KBM-7 (cell line): ENCODE data around the gene ZKSCAN1.
"Not testable (repeated sequence)": the region's sequence is repeated elsewhere in the genome, so short reads cannot be mapped to it uniquely, and the experiment has no call there.

Experiments
- DNase-seq: peaks from one replicate; pipeline ENCODE4 v3.0.0-alpha.2; 2015
- in situ Hi-C: fragments of 300-500 bp; cut with MboI; formaldehyde crosslinking; loops from 2 replicates; pipeline ENCODE4 v1.14.3; 2020; ENCODE audit warnings: low sequenced_read_pairs, low pct_unique_long_range_greater_than_20kb, mixed read lengths

Gene ZKSCAN1

DNA sequence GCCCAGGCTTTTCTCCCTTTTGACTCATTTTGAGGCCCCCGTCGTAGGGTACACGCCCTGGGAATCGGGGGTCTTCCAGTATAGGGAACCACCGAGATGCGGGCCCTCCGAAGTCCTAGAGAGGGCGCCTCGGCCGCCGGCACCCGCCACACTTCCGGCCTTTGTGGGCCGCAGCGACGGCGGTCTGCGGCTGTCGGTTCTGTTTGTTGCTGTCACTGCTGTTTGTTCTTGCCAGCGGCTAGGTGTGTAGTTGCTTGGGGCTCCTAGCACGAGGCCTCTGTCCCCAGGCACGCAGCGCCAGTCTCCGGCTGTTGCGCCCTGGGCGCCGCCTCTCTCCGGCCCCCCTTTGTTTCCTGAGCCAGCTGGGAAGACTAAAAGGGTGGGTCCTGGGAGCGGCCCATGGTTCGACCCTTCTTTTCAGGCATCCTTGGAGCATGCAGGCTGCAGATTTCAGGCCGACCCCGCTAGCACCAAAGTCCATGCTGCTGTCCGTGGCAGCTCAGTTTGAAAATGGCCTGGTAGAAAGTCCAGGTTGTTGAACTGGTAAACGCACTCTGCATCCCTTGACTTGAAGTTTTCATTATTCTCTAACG, 17.8 kb upstream of the ZKSCAN1 start:
- DNase-seq = no peak

DNA sequence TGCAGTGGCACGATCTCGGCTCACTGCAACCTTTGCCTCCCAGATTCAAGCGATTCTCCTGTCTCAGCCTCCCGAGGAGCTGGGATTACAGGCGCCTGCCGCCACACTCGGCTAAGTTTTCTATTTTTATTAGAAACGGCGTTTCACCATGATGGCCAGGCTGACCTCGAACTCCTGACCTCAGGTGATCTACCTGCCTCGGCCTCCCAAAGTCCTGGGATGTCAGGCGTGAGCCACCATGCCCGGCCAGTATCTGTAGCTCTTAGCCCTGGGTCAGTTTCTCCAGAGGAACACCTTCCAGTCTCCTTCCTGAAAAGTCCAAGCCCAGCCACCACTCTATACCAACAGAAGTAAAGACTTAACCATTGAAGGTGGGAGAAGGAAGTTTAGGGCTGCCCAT, 15.2 kb upstream of the ZKSCAN1 start:
- in situ Hi-C loops = no loop called here
- no peak for DNase-seq

More for the DNA sequence above, 17.8 kb upstream of the ZKSCAN1 start:
- in situ Hi-C loops = no loop called here

DNA sequence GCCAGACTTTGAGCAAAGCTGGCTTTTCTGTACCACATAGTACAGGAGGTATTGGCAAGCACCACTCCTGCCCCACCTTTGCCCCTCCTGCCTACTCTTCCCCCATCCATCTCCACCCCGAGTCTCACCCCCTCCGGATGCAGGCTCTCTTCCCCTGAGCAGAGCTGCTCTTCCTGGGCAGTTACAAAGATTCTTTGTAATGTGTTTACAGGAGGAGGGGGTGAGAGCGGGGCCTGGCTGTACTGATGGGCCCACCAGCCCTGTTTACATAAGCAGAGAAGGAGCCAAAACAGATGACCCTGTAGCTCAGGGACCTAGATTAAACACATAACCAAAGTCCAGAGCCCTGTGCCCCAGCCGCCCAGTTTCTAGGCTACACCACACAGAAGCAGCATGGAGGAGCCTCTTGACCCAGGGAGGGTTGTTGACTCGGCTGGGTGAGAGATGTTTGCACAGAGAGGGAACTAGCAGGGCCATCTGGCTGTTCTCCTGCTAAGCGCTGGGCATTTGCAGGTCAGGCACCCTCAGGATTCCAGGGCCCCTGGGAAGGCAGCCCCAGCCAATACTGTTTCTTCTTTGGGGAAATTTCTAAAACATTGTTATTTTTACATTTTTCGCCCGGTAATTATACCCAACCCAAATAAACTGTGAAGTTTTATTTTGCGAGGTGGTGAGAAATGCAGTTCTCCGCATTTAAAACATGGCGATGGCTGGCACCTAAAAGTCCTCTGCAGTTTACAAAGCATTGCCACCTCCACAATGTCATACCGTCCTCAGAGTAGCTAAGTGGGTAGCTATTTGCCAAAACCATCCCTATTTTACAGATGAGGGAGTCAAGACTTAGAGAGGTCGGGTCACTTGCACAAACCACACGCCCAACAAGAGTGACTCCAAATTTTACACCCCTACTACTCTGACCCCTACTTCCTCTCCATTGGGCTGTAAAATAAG, 11.4 kb upstream of the ZKSCAN1 start:
- no peak for DNase-seq

DNA sequence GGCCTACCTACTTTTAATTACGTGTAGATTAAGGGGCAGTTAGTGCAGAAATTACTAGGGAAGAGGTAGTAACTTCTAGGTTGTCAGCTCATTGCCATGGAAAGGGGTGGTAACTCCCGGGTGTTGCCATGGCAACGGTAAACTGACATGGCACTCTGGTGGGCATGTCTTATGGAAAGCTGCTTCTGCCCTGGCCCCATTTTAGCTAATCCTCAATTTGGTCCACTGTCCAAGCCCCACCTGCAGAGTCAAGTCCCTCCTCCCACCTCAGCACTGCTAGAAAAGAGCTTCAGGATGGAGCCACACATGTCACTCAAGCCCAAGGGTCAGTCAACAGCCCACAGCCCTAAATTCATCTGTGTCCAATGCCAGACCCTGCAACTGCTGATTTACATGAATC, 7.5 kb upstream of the ZKSCAN1 start:
- no peak for DNase-seq
- in situ Hi-C loops = no loop called here

More for the DNA sequence above, 11.4 kb upstream of the ZKSCAN1 start:
- in situ Hi-C loops = no loop called here

DNA sequence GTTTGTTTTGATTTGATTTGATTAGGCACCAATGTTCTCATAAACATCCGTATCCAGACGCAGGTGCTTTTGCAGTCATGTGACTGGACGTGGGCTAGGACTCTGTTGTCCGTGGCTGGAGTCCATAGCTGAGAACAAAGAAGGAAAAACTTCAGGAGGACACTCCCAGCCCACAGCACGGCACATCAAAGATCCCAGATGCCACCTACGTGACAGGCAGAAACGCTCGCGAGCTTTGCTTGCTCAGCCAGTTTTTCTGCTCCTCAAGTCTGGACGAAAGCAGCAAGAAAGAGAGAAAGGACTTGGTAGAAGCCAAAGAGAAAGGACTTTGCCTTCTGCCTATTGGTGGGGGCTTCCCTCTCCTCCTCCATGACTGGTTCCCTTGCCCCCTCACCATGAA, 6.9 kb upstream of the ZKSCAN1 start:
- in situ Hi-C loops = no loop called here
- DNase-seq = no peak

DNA sequence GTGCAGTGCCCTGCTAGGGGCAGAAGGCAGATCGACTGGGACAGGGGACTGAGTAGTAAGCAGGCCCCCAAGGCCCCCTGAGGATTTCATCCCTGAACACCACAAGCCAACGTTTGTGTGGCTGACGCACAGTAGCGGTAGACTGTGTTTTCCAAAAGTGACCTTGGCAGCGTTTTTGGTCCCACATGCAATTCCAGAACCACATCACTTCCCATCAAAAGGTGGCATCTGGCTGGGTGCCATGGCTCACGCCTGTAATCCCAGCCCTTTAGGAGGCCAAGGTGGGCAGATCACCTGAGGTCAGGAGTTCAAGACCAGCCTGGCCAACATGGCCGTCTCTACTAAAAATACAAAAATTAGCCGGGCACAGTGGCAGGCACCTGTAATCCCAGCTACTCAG, 5.4 kb upstream of the ZKSCAN1 start:
- in situ Hi-C loops, DNase-seq: not testable (repeated sequence)

DNA sequence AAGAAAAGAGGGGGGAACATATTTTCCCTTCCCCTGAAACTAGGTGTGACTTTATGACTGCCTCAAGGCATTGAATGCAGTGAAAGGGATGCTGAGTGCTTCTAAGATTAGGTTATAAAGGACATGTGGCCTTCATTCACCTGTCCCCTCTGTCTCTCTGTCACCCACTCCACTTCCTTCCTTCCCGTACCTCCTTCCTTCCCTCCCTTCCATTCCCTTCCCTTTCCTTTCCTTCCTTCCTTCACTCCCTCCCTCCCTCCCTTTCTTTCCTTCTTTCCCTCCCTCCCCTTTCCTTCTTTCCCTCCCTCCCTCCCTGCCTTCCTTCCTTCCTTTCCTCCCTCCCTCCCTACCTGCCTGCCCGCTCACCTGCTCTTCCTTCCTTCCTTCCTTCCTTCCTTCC, 4.5 kb upstream of the ZKSCAN1 start:
- DNase-seq = no peak
- in situ Hi-C loops = no loop called here

DNA sequence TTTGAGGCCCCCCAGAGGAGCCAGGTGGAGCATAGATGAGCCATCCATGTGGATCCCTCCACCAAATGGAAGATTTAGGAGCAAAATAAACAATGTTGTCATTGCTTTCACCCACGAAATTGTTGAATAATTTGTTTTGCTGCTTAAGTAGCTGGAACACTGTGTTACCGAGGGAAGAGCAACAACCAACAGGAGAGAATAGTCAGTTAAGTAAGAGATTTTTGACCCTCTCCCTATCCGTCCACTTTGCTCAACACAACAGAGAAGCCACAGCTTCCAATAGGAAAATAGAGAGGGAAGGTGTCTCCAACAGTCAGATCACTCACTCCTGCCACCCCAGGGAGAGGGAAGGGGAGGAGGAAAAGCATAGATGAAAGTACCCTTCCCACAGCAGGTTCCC, 3.9 kb upstream of the ZKSCAN1 start:
- DNase-seq = no peak
- in situ Hi-C loops = no loop called here

DNA sequence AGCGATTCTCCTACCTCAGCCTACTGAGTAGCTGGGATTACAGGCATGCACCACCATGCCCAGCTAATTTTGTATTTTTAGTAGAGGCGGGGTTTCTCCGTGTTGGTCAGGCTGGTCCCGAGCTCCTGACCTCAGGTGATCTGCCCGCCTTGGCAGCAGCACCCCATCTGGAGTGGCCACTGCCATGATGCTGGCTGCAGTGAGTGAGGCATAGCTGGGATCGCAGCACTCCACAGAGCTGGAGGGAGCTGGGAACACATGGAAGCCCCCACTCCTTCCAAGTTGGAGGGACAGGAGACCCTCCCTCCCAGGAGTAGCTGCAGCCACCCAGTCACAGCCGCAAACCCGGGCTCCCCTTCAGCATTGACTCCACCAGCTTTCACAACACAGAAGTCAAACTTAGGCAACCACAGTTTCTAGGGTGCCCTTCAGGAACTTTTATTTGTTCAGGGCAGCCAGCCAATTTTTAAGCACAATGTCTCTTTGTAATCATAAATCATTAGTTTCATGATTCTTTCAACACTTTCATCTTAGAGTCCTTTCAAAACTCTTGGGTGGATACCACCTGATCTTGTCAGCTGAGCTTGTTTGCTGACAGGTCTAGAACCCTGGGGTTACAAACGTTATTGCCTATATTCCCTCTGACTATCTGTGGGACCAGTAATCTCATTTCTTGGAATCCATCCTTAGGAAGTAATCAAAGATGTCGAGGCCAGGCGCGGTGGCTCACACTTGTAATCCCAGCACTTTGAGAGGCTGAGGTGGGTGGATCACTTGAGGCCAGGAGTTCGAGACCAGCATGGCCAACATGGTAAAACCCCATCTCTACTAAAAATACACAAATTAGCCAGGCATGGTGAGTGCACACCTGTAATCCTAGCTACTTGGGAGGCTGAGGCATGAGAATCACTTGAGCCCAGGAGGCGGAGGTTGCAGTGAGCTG, 2.7 kb upstream of the ZKSCAN1 start:
- in situ Hi-C loops, DNase-seq: not testable (repeated sequence)

DNA sequence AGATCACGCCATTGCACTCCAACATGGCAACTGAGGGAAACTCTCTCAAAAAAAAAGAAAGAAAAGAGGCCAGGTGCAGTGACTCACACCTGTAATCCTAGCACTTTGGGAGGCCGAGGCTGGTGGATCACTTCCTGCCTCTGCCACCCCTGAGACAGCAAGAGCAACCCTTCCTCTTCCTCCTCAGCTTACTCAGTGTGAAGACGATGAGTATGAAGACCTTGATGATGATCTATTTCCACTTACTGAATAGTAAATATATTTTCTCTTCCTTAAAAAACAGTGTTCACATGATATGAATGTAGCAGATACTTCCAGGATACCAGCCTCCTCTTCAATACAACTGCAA, 2.1 kb upstream of the ZKSCAN1 start:
- no peak for DNase-seq
- in situ Hi-C loops = no loop called here

DNA sequence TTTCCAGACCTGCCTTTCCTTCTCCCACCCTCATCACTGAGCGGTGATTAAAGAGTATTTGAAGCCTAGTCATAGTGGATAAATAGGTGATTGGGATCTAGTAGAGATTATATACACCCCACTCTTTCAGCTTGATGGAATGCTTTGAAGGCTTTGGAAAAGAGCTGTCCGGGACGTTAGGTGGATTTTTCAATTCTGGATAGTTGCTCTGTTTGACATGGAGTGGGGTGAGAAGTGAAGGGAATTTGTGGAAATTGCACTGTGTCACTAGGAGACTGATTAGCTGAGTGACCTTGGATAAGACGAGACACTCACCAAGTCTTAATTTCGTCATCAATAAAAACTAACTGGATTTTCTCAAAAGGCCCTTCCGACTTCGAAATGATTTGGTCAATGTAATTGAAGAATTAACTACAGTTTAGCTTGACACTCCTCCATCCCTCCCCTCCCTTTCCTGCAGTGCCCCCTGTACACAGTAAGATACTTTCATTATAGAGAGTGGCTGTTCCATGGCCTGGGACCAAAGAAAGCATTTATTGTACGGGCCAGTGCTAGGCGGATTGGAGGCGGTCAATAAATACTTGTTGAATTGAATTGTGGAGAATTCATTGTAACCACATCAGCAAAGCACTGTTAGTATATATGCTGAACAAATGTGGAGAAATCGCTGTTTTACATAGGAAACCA, 962 bp downstream of the ZKSCAN1 start:
- DNase-seq = peak; percentile 7
- in situ Hi-C loops = no loop called here

DNA sequence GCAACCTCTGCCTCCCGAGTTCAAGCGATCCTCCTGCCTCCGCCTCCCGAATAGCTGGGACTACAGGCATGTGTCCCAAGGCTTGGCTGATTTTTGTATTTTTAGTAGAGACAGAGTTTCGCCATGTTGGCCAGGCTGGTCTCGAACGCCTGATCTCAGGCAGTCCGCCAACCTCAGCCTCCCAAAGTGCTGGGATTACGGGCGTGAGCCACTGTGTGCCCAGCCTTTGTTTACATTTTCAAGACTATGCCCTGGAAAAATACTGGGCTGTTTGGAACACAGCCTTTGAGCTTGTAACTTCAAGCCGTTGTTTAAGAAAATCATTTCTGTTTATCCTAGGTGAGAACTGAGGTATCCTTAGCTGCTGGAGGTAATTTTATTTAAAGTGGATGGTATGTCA, 1.9 kb downstream of the ZKSCAN1 start:
- in situ Hi-C loops = no loop called here
- DNase-seq = no peak

DNA sequence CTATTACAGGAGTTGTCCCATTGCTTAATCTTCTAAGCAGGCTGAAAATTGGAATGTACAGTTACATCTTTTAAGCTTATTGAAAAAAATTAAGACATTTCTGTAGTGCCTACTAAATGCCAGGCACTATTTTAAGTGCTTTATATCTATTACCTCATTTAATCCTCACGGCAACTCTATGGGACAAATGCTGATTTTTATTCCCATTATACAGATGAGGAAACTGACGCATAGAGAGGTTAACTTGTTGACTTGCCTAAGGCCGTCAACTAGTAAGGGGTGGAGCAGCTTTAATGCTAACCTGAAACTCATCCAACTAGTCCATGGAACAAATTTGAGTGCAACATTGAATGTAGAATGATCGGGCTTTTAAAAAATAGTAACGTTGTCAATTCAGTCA, 2.5 kb downstream of the ZKSCAN1 start:
- in situ Hi-C loops = no loop called here
- no peak for DNase-seq

DNA sequence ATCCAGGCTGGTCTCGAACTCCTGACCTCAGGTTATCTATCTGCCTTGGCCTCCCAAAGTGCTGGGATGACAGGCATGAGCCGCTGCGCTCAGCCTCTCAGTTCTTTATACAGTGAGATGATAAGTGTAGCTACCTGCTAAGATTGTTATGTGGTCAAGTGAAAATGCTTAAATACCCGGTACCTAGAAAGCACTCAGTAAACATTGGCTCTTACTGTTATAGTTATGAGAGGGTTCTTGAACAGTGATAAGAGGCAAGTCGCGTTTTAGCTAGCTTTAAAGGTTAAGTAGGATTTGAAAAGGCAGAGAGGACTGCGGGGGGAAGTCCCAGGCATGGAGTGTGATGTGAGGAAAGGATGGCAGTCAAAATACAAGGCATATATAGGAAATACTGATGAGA, 4.5 kb downstream of the ZKSCAN1 start:
- in situ Hi-C loops = no loop called here
- DNase-seq = no peak

DNA sequence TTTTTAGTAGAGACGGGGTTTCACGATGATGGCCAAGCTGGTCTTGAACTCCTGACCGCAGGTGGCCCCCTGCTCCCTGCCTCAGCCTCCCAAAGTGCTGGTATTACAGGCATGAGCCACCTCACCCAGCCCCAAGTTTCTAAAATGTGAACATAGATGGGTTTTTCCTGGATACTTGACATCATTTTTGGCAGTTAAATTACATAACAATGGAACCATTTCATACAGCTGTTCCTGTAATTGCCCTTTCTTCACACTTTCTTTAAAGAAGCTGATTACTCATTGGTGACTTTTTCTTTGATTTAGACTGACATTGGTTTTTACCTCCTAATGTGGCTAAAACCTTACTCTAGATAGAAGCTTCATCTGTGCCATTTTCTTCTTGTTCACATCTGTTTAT, 5.9 kb downstream of the ZKSCAN1 start:
- in situ Hi-C loops = no loop called here
- DNase-seq = no peak

DNA sequence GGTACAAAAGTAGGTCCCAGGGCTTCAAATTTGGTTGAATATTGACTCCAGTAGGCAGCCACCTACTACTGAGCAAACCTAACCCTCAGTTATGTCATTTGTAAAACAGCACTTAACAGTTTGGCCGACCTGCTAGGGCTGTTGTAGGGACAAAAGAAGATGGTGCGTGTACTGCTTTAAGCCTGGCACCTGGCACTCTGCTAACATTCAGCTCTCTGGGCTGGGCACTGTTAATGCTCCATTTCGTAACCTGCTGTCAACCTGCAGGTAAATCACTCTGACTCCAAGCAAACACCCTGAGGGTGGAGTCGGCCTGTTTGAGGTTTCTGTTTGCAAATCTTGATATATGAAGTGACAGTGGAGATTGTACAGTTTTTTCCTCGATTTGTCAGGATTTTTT, 7.2 kb downstream of the ZKSCAN1 start:
- in situ Hi-C loops = no loop called here
- DNase-seq = no peak

DNA sequence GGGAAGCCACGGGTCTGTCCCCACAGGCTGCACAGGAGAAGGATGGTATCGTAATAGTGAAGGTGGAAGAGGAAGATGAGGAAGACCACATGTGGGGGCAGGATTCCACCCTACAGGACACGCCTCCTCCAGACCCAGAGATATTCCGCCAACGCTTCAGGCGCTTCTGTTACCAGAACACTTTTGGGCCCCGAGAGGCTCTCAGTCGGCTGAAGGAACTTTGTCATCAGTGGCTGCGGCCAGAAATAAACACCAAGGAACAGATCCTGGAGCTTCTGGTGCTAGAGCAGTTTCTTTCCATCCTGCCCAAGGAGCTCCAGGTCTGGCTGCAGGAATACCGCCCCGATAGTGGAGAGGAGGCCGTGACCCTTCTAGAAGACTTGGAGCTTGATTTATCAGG, 8.1 kb downstream of the ZKSCAN1 start:
- in situ Hi-C loops = no loop called here
- no peak for DNase-seq

DNA sequence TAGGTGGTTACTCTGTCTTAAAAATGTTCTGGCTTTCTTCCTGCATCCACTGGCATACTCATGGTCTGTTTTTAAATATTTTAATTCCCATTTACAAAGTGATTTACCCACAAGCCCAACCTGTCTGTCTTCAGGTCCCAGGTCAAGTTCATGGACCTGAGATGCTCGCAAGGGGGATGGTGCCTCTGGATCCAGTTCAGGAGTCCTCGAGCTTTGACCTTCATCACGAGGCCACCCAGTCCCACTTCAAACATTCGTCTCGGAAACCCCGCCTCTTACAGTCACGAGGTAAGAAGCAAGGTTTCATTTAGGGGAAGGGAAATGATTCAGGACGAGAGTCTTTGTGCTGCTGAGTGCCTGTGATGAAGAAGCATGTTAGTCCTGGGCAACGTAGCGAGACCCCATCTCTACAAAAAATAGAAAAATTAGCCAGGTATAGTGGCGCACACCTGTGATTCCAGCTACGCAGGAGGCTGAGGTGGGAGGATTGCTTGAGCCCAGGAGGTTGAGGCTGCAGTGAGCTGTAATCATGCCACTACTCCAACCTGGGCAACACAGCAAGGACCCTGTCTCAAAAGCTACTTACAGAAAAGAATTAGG, 8.7 kb downstream of the ZKSCAN1 start:
- in situ Hi-C loops = no loop called here
- no peak for DNase-seq

DNA sequence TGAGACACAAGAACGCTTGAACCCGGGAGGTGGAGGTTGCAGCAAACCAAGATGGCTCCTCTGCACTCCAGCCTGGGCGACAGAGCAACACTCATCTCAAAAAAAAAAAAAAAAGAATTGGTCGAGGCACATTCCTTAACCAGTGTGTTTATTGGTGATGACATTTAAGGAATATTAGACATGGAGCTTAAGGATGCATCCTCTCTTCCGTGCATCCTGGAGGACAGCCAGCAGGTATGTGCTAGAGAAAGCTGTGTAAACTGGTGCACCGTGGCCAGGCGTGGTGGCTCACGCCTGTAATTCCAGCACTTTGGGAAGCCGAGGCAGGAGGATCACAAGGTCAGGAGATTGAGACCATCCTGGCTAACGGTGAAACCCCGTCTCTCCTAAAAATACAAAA, 11.8 kb downstream of the ZKSCAN1 start:
- no peak for DNase-seq
- in situ Hi-C loops = no loop called here
